CD8-positive, alpha-beta memory T cell (primary cell): ENCODE data around the gene ANKRD27. TPM values are rescaled to one million over a fixed set of nuclear protein-coding genes. Genes with fewer than 3 reads are reported as not detected.
A peak's percentile ranks its signal among the peaks of the same experiment; 100 is the strongest.
"Not testable (repeated sequence)": the region's sequence is repeated elsewhere in the genome, so short reads cannot be mapped to it uniquely, and the experiment has no call there.

Source experiments
- CTCF ChIA-PET: fragments of 350-600 bp; sonication (Branson Sonifier 250); formaldehyde crosslinking; loops from one replicate; lab custom pipeline; 2021; ENCODE audit warnings: antibody characterized with exemption; lab: Charles Lee
- POLR2A ChIA-PET: fragments of 350-600 bp; sonication (Branson Sonifier 250); formaldehyde crosslinking; loops from one replicate; lab custom pipeline; 2021; ENCODE audit warnings: antibody characterized with exemption; lab: Charles Lee
- DNase-seq, 5 donors: peaks; one replicate each; pipeline versions ENCODE4 v3.0.0 to v3.0.0-alpha.2; 2020 to 2022; ENCODE audit warnings: mixed read lengths in 1 of 5
- H3K27ac ChIP-seq: one replicate; pipeline ENCODE4 v1.7.0; 2013; ENCODE audit warnings: low read depth, mild to moderate bottlenecking, low read length, moderate library complexity
- H3K27me3 ChIP-seq: 2 replicates; pipeline ENCODE4 v1.7.0; 2013; ENCODE audit warnings: low read length, mild to moderate bottlenecking; ENCODE audit not compliant: insufficient read depth, poor library complexity, severe bottlenecking
- H3K36me3 ChIP-seq: 2 replicates; pipeline ENCODE4 v1.7.0; 2013; ENCODE audit warnings: mild to moderate bottlenecking, low read length, moderate library complexity; ENCODE audit not compliant: insufficient read depth
- H3K4me1 ChIP-seq: 2 replicates; pipeline ENCODE4 v1.7.0; 2013; ENCODE audit warnings: mild to moderate bottlenecking, low read length, moderate library complexity; ENCODE audit not compliant: insufficient read depth
- H3K4me3 ChIP-seq: 2 replicates; pipeline ENCODE4 v1.7.0; 2013; ENCODE audit warnings: mild to moderate bottlenecking, low read length
- H3K9me3 ChIP-seq: 2 replicates; pipeline ENCODE4 v1.7.0; 2013; ENCODE audit warnings: mild to moderate bottlenecking, low read length
- H3K27ac Mint-ChIP-seq, 8 donors: one replicate each; pipeline ENCODE4 v1.8.0; 2020 to 2021; ENCODE audit warnings: mixed read lengths in 8 of 8, mild to moderate bottlenecking in 6 of 8, inconsistent platforms in 3 of 8, moderate library complexity in 3 of 8
- H3K27me3 Mint-ChIP-seq, 2 donors: one replicate each; pipeline ENCODE4 v1.8.0; 2020 to 2021; ENCODE audit warnings: mixed read lengths in 2 of 2, mild to moderate bottlenecking in 1 of 2, moderate library complexity in 1 of 2
- H3K36me3 Mint-ChIP-seq, 3 donors: one replicate each; pipeline ENCODE4 v1.8.0; 2020 to 2021; ENCODE audit warnings: mixed read lengths in 3 of 3, inconsistent platforms in 1 of 3, mild to moderate bottlenecking in 1 of 3
- H3K4me1 Mint-ChIP-seq, 3 donors: one replicate each; pipeline ENCODE4 v1.8.0; 2020 to 2021; ENCODE audit warnings: mixed read lengths in 3 of 3, inconsistent platforms in 1 of 3, mild to moderate bottlenecking in 1 of 3
- H3K4me3 Mint-ChIP-seq, 7 donors: one replicate each; pipeline ENCODE4 v1.8.0; 2020 to 2021; ENCODE audit warnings: mixed read lengths in 7 of 7, mild to moderate bottlenecking in 6 of 7, moderate library complexity in 4 of 7, inconsistent platforms in 2 of 7
- H3K9me3 Mint-ChIP-seq, 5 donors: one replicate each; pipeline ENCODE4 v1.8.0; 2020 to 2022; ENCODE audit warnings: mixed read lengths in 5 of 5, mild to moderate bottlenecking in 3 of 5, moderate library complexity in 2 of 5, inconsistent platforms in 1 of 5
- polyA plus RNA-seq: library from polyadenylated mRNA; unstranded; fragments of 300-500 nt; fragmentation: Illumina TruSeq; gene quantifications from one replicate; pipeline ENCODE4 v1.2.3, GENCODE V29; 2021
- total RNA-seq, 2 experiments: library from RNA; stranded (reverse); gene quantifications; one replicate each; pipeline ENCODE4 v1.2.3, GENCODE V29; 2021

Gene ANKRD27
- total and polyA plus RNA-seq, 3 experiments from 2014 or later: 31.1 to 42.4 (median 38.0) TPM

DNA sequence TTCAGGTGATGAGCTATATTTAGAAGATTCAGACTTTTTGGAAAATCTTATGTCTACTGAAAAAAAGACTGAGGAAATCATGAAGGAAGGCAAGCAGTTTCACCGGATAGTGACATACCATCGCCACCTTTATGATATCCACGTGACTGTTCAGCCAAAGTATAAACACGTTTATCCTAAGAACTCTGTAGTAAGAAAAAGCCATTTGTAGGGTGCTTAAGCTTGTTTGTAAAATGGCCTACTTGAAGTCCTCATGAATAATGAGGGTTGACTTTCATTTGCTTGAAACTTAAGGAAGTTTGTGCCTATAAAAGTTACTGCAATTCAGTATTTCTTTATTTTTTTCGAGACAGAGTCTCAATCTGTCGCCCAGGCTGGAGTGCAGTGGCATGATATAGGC is 36.8 kb upstream of the ANKRD27 start:
- Histone ChIP-seq H3K9me3 (no peaks in the 10 kb centered on the region), H3K4me1 (peaks cover 11% of the 10 kb centered on the region), H3K27me3 (no peaks in the 10 kb centered on the region), H3K27ac (no peak overlapping the region), H3K4me3 (no peak overlapping the region), H3K36me3 (peaks cover 3% of the 10 kb centered on the region)
- Mint-ChIP-seq H3K9me3 (no peaks in the 10 kb centered on the region), H3K4me1 (peaks cover 15 to 19% (median 16%) of the 10 kb centered on the region in 3 donors), H3K27me3 (no peaks in the 10 kb centered on the region), H3K4me3 (no peak overlapping the region), H3K27ac (no peak overlapping the region), H3K36me3 (peaks cover 0 to 55% (median 8%) of the 10 kb centered on the region in 3 donors)
- CTCF ChIA-PET: interaction anchor here (0.7 to 0.9 kb wide), 2 partner anchors 11 to 221 kb away, joined by 3 read pairs; no protein-coding TSS in a partner anchor
- POLR2A ChIA-PET: no interaction called here
- no peak for DNase-seq

DNA sequence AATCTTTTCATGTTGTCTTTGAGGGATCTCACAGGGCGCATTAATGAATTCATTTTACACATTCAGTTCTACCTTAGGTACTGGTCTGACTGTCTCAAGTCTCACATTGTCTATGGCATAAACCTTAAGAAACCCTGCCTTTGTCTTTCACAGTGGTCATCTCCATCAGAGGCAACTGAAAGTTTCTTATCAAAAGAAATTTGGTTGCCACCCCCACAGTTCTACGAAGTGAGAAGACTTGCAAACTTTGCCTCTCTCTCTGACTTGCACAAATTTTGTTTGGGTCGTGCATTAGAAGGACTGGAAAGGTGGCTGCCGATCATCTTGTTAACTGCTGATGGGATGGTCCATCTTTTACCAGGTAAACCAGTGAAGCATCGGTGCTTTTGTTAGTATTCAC is 34.1 kb upstream of the ANKRD27 start:
- ChIA-PET CTCF (interaction anchor here (0.6 kb wide), 1 partner anchor 375 kb away, joined by 3 read pairs; no protein-coding TSS in a partner anchor), POLR2A (no interaction called here)
- Mint-ChIP-seq H3K36me3 (peaks cover 5 to 54% (median 7%) of the 10 kb centered on the region in 3 donors), H3K4me3 (no peak overlapping the region), H3K4me1 (peaks cover 19 to 29% (median 26%) of the 10 kb centered on the region in 3 donors), H3K27me3 (no peaks in the 10 kb centered on the region), H3K27ac (peak overlapping the region in 4 of 8 donors; percentile 17 to 77 (median 36)), H3K9me3 (peaks cover 2 to 6% (median 4%) of the 10 kb centered on the region in 5 donors)
- Histone ChIP-seq H3K36me3 (peaks cover 3% of the 10 kb centered on the region), H3K9me3 (no peaks in the 10 kb centered on the region), H3K27ac (no peak overlapping the region), H3K4me3 (no peak overlapping the region), H3K27me3 (no peaks in the 10 kb centered on the region), H3K4me1 (peaks cover 11% of the 10 kb centered on the region)
- DNase-seq: no peak

DNA sequence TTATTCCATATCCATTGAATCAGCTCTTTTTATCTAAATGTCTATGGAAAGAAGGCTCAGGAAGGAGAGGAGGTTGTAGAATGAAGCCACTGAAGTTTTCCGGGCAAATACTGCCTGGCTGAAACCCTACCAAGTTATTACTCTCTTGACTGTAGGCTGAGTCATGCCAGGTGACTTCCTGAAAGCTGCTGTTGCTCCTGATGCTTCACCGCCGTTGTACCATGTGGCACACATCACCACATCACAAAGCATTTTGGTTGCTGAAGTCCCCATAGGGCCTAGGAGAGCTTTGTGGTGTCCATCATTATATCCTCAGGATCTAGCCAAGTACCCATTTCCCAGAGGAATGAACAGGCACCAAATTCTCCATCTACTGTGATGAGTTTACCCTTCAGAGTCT is 33.5 kb upstream of the ANKRD27 start:
- Mint-ChIP-seq H3K9me3 (peaks cover 3 to 10% (median 8%) of the 10 kb centered on the region in 5 donors), H3K27me3 (no peaks in the 10 kb centered on the region), H3K27ac (peak overlapping the region in 5 of 8 donors; percentile 4 to 77 (median 45)), H3K36me3 (peaks cover 7 to 53% (median 10%) of the 10 kb centered on the region in 3 donors), H3K4me1 (peaks cover 19 to 29% (median 26%) of the 10 kb centered on the region in 3 donors), H3K4me3 (peak overlapping the region in 1 of 7 donors; percentile 15)
- Histone ChIP-seq H3K36me3 (peaks cover 3% of the 10 kb centered on the region), H3K4me1 (peaks cover 11% of the 10 kb centered on the region), H3K27me3 (no peaks in the 10 kb centered on the region), H3K9me3 (no peaks in the 10 kb centered on the region), H3K27ac (no peak overlapping the region), H3K4me3 (no peak overlapping the region)
- DNase-seq: peak in 1 of 5 donors; percentile 16
- POLR2A ChIA-PET: no interaction called here
- CTCF ChIA-PET: interaction anchor here (0.6 kb wide), 1 partner anchor 376 kb away, joined by 3 read pairs; no protein-coding TSS in a partner anchor

DNA sequence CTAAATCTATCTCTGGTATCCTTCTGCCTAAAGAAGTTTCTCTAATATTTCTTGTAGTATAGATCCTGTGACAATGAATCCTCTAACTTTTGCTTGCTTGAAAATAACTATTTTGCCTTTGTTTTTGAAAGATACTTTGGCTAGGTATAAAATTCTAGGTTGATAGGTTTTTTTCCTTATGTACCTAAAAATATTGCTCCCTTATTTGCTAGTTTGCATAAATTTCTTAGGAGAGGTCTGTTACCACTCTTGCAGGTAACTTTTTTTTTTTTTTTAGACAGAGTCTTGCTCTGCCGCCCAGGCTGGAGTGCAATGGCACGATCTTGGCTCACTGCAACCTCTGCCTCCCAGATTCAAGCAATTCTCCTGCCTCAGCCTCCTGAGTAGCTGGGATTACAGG is 29.0 kb upstream of the ANKRD27 start:
- DNase-seq, H3K9me3 ChIP-seq, H3K27me3 ChIP-seq, H3K27ac ChIP-seq, H3K36me3 ChIP-seq, H3K4me3 ChIP-seq, H3K27me3 Mint-ChIP-seq, H3K4me3 Mint-ChIP-seq, POLR2A ChIA-PET, CTCF ChIA-PET: not testable (repeated sequence)
- H3K4me1 ChIP-seq: peaks cover 11% of the 10 kb centered on the region
- peaks cover 16 to 62% (median 34%) of the 10 kb centered on the region in 3 donors for H3K36me3 Mint-ChIP-seq
- peaks cover 36 to 64% (median 44%) of the 10 kb centered on the region in 3 donors for H3K4me1 Mint-ChIP-seq
- peak overlapping the region in 1 of 8 donors; percentile 37 for H3K27ac Mint-ChIP-seq
- H3K9me3 Mint-ChIP-seq: peaks cover 7 to 13% (median 8%) of the 10 kb centered on the region in 5 donors

DNA sequence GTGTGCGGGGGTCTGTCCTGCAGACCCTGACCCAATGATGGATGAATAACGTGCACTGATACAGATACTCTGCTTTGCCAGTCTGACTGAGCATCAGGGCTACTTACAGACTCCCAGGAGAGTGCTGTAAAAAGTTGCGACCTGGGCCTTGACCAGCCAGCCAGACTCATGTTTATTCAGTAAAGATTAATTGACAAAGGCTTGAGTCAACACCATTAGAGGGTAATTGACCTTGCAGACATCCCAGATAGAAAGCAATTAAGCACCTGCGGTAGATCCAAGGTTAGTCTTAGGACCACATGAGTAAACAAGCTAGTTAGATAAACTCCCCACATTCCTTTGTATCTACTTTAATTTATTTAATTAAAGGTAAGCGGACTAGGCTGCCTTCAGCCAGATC is 27.0 kb upstream of the ANKRD27 start:
- H3K4me3 ChIP-seq: no peak overlapping the region
- no peaks in the 10 kb centered on the region for H3K27me3 ChIP-seq
- Mint-ChIP-seq H3K4me1 (peaks cover 37 to 71% (median 54%) of the 10 kb centered on the region in 3 donors), H3K4me3 (no peak overlapping the region), H3K36me3 (peaks cover 20 to 73% (median 39%) of the 10 kb centered on the region in 3 donors), H3K27me3 (no peaks in the 10 kb centered on the region), H3K9me3 (peaks cover 7 to 13% (median 8%) of the 10 kb centered on the region in 5 donors), H3K27ac (peak overlapping the region in 2 of 8 donors; percentile 14 to 47)
- no peaks in the 10 kb centered on the region for H3K36me3 ChIP-seq
- H3K9me3 ChIP-seq: no peaks in the 10 kb centered on the region
- H3K27ac ChIP-seq: no peak overlapping the region
- ChIA-PET CTCF (no interaction called here), POLR2A (no interaction called here)
- no peaks in the 10 kb centered on the region for H3K4me1 ChIP-seq
- no peak for DNase-seq

DNA sequence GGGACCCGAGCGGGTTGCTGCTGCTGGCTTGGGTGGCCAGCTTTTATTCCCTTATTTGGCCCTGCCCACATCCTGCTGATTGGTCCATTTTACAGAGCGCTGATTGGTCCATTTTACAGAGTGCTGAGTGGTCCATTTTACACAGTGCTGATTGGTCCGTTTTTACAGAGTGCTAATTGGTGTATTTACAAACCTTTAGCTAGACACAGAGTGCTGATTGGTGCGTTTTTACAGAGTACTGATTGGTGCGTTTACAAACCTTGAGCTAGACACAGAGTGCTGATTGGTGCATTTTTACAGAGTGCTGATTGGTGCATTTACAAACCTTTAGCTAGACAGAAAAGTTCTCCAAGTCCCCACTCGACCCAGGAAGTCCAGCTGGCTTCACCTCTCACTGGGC is 25.1 kb upstream of the ANKRD27 start:
- H3K36me3 Mint-ChIP-seq: peaks cover 19 to 81% (median 39%) of the 10 kb centered on the region in 3 donors
- H3K4me3 ChIP-seq, H3K36me3 ChIP-seq, H3K27ac ChIP-seq, H3K27me3 ChIP-seq, H3K27me3 Mint-ChIP-seq, H3K4me1 ChIP-seq, H3K9me3 ChIP-seq, POLR2A ChIA-PET, DNase-seq, H3K4me3 Mint-ChIP-seq: not testable (repeated sequence)
- peak overlapping the region in 2 of 8 donors; percentile 61 to 77 for H3K27ac Mint-ChIP-seq
- H3K4me1 Mint-ChIP-seq: peaks cover 44 to 79% (median 59%) of the 10 kb centered on the region in 3 donors
- CTCF ChIA-PET: interaction anchor here (0.9 to 1.0 kb wide), 2 partner anchors 11 to 25 kb away, joined by 3 read pairs; partner anchors contain the start of gene ANKRD27
- H3K9me3 Mint-ChIP-seq: peaks cover 7 to 13% (median 8%) of the 10 kb centered on the region in 5 donors

DNA sequence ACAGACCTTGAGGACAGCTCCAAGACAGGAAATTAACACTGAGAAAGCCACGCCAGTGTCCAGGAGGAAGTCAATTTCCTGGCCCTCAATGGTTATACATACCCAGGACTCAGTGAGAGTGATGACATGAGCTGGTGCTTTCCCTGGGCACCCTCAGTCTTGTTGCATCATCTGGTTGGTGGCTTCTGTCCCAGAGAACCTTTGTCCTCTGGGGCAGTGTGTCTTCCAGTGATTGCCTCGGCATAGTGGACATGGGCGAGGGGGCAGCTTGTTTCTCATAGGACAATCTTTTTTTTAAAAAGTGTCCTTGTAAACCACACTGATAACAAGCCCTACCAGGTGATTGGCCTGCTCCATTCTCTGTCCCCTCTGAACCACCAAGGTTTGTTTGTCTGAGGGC is 21.8 kb upstream of the ANKRD27 start:
- peak overlapping the region in 4 of 8 donors; percentile 32 to 97 (median 54) for H3K27ac Mint-ChIP-seq
- H3K9me3 ChIP-seq, H3K27me3 ChIP-seq, H3K4me3 ChIP-seq, H3K36me3 ChIP-seq, CTCF ChIA-PET, H3K9me3 Mint-ChIP-seq, POLR2A ChIA-PET, H3K27ac ChIP-seq, H3K27me3 Mint-ChIP-seq, H3K4me3 Mint-ChIP-seq, DNase-seq: not testable (repeated sequence)
- H3K4me1 Mint-ChIP-seq: peaks cover 61 to 89% (median 74%) of the 10 kb centered on the region in 3 donors
- peaks cover 14 to 75% (median 18%) of the 10 kb centered on the region in 3 donors for H3K36me3 Mint-ChIP-seq
- H3K4me1 ChIP-seq: peaks cover 24% of the 10 kb centered on the region

DNA sequence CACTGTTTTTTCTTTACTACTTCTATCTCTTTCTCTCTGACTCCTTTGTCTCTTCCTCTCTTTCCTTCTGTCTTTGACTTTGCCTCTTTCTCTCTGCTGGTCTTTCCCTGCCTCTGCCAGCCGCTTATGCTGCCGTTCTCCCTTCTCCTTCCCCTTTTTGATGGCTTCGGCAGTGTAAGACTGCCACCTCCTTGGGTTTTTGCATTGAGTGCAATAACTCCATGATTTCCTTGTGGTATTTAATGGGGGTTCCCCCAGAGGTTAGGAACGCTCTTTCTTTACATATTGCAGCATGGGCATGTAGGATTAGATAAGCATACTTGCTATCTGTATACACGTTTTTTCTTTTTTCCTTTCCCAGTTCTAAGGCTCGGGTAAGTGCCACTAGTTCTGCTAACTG is 20.5 kb upstream of the ANKRD27 start:
- H3K27me3 ChIP-seq, H3K4me3 ChIP-seq, H3K9me3 Mint-ChIP-seq, H3K27me3 Mint-ChIP-seq, H3K9me3 ChIP-seq, H3K36me3 ChIP-seq, POLR2A ChIA-PET, DNase-seq, H3K27ac ChIP-seq: not testable (repeated sequence)
- H3K4me1 ChIP-seq: peaks cover 33% of the 10 kb centered on the region
- Mint-ChIP-seq H3K36me3 (peaks cover 10 to 70% (median 18%) of the 10 kb centered on the region in 3 donors), H3K27ac (peak overlapping the region in 5 of 8 donors; percentile 8 to 97 (median 76)), H3K4me3 (peak overlapping the region; percentile 33 to 88 (median 46)), H3K4me1 (peaks cover 64 to 86% (median 76%) of the 10 kb centered on the region in 3 donors)
- CTCF ChIA-PET: interaction anchor here (0.6 kb wide), 1 partner anchor 50 kb away, joined by 3 read pairs; no protein-coding TSS in a partner anchor
